RKO (cell line): ENCODE measurements around the gene SEMA4D.

ENCODE experiments used
- DNase-seq: peaks from one replicate; pipeline ENCODE4 v3.0.0-alpha.2; 2016; ENCODE audit warnings: low spot score

SEMA4D gene

GRCh38 chr9:89465726-89466308 lies 32.1 kb downstream of the SEMA4D start:
- no peak for DNase-seq

- DNase-seq = no peak
These were observed 32.9 kb downstream of the SEMA4D start for GRCh38 chr9:89465001-89465451.

DNA sequence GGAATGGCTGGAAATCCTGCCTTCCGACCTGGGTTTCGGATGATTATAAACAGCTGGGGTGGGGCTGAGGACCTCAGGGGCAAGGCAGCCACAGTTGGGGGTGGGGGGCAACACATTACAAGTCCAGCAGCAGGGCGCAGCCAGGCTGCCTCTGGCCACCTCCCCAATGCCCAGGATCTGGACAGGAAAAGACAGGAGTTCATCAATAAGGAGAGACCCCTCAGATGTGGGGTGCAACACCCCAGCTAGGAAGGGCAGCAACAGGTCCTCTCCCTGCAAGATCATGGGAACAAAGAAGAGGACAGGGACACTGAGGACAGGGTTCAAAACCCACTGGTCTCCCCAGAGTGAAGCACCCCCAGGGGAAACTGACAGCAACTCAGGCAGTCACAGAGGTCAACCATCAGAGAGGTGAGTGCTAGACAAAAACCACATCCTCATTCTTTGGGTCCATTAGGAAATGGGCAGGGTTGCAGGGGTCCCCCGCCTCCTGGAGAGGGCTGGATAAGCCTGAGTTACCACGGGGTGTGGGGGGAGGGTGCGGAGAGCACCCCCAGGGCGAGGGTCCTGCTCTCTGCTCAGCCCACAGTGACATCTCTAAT lies 33.5 kb downstream of the SEMA4D start:
- no peak for DNase-seq

DNA sequence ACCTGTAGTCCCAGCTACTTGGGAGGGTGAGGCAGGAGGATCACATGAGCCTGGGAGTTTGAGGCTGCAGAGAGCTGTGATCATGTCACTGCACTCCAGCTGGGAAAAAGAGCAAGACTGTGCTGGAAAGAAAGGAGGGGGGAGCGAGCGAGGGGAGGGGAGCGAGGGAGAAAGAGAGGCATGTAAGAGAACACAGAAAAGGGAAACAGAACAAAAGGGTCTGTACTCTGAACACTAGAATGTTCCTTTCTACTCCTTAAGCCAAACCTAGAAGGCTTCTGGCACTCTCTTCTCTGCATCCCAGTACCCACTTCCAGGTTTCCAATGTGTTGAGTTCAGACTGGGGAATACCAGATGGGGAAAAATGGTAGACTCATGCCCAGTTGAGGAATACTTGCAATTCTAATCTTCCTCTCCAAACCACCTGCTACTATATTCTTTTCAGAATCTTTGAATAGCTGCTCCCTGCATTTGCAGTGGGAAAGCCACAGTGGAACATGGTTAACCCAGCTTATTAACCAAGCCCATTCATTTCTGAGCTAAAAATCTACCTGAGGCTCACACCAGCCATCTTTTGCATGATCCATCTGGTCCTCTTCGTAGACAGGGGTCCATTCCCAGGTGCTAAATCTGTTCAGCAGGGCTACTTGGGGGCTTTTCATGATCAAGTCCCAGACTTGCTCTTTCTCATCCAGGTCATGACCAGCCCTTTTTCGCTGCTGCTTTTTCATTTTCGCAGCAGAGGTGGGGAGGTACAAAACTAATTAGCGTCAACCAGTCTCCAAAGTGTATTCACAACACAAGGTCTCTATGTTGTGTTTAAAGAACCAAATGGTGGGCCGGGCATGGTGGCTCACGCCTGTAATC lies 34.9 kb downstream of the SEMA4D start:
- no peak for DNase-seq

GRCh38 chr9:89462199-89462598 lies 35.7 kb downstream of the SEMA4D start:
- no peak for DNase-seq

DNA sequence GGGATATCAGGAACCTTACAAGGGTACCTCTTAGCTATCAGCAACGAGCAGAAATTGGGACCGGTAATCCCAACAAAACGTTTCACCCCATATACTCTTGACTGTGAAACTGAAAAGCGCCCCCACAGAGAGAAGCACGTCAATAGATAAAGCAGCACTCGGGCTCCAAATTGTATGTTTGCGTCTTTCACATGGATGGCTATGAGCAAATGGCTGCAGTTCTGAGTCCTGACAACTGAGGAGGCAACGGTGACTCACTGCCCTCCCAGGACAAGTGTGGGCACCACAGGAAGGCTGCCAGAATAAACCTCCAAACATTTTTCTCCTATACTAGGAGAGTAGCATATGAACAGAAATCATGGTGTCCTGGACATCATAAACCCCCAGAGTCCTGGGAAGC lies 36.6 kb downstream of the SEMA4D start:
- DNase-seq = peak; percentile 42

DNA sequence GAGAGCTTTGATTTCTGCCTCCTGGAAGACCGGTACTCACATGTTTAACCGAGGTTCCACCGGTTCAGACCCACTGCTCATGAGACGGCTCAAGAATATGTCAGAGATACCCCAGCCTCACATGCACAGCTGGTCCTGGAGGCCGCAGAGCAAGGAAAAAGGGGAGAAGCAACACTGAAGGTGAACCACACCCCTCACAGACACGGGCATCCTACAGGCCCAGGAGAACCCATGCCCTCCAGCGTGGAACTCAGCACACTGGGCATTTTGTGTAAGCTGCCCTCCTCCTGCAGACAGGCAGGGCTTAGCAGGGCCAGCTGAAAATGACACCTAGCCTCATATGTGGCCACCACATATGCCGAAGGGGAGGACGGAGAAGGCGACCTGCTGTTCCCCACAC lies 37.4 kb downstream of the SEMA4D start:
- no peak for DNase-seq

DNA sequence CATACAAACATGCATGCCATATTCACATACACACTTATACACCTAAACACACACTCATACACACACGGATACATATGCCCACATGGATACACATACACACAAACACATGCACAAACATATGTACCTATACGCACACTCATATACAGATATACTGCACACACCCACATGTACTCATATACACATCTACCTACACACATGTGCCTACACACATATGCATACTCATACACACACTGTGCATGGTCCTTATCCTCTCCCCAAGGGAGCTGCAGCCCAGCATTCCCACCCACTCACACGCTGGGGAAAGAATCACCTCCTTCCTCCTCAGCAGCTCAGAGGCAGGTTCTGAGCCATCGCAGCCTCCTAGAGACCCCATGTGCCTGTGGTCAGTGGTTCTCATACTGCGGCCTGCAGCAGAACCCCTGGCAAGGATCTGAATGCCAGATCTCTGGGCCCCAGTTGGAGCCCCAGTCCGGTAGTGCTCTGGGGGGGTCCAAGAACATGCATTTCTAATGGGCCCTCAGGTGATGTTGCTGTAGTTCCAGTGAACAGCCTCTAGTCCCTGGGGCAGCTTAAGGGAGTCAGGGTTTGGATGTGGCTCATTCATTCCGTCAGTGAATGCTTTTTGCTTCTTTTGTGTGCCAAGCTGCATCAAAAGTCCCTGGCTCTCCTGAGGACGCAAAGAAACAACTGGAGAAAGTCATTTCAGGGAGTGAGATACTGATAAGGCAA lies 39.0 kb downstream of the SEMA4D start:
- DNase-seq = no peak

GRCh38 chr9:89457376-89457855 lies 40.5 kb downstream of the SEMA4D start:
- DNase-seq = no peak

- DNase-seq = no peak
These were observed 42.5 kb downstream of the SEMA4D start for GRCh38 chr9:89455356-89455824.

DNA sequence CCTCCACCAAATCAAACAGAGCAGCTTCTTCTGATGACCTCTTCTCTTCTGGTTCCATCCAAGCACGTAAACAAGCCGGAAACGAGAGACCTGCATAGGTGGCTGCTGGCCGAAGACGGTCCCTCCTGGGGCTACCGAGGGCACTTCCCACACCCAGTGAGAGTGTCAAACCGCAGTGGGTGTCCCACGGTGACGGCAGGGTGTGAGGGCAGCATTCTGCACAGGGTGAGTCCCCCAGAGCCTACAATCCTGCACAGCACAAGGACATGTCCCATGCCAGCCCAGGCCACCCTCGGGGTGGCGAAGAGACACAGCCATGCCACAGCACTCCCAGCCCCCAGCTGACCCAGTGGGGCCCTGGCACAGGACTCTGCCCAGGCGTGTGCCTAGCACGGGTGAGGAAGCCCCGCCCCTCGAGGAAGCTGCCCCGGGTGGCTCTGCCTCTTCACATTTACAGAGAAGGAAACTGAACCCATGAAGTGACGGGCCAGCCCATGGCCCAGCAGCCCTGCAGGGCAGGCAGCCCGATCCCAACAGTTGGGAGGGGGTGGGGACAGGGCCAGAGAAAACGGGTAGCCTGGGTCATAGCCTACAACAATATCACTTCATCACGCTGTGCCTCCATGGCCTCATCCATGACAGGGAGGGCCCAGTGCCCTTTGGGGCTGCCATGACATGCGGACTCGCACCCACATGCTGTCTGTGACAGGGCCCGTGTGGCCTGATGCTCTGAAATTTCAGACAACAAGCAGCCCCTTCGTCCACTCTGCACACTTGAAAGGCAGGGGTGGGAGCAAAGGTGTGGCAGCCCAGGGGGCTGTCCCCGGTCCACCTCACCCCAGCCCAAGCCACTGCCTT lies 43.2 kb downstream of the SEMA4D start:
- DNase-seq = no peak

DNA sequence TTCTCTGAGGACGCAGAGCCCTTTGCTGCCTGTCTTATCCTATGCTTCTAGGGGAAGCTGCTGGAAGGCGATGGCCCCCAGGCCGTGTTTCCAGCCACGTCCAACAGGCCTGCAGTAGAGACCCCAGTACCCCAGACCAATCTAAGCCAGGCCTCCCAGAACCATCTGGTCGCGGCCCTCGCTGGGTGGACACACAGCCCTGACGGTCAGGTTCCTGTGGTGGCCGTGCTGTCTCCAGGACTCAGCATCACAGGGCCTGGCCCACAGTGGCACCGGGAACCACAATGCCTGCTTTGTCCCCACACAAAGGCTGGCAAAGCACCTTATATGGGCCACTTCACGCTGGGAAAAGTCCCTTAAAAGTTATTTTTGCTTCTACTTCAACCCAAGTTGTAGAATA lies 44.5 kb downstream of the SEMA4D start:
- no peak for DNase-seq

- DNase-seq = no peak
These were observed 45.4 kb downstream of the SEMA4D start for GRCh38 chr9:89452561-89452960.

DNA sequence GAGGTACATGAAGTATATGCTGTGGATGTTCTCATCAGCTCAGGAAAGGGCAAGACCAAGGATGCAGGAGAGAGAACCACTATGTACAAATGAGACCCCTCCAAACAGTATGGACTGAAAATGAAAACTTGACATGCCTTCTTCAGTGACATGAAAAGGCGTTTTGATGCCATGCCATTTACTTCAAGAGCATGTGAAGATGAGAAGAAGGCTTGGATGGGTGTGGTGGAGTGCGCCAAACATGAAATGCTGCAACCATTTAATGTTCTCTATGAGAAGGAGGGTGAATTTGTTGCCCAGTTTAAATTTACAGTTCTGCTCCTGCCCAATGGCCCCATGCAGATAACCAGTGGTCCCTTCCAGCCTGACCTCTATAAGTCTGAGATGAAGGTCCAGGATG lies 47.7 kb downstream of the SEMA4D start:
- DNase-seq = no peak

DNA sequence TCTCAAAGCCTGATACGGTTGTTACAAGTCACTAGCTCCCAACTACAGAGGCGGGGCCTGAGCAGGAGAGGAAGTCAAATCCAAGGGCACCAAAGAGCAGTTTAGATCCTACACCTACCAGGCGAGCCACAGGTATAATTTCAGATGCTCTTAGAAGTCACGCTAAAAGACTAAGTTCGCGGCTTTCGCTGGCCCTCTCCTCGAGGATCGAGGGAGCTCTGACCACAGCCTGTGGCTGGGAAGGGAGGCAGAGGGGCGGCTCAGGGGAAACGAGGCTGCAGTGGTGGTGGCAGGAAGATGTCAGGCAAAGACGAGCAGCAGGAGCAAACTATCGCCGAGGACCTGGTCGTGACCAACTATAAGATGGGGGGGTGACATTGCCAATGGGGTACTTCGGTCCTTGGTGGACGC lies 48.6 kb downstream of the SEMA4D start:
- no peak for DNase-seq

DNA sequence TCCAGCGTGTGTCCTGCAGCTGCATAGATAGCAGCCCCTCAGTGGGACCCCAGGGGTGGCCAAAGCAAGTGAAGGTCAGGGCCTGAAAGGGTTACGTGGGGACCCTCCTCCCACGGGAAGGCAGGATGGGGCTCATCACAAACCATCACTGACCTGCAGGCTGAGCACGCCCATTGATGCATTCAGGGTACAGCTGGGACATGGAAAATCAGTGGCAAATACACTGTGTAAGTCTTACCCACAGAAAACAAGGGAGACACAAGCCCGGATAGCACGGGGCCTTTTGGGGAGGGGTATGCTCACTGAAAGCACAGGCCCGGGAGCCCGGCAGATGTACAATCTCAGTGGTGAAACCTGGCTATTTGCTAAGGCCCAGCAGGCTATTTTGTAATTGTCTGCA lies 49.1 kb downstream of the SEMA4D start:
- DNase-seq = no peak

GRCh38 chr9:89448381-89448780 lies 49.5 kb downstream of the SEMA4D start:
- DNase-seq = no peak

DNA sequence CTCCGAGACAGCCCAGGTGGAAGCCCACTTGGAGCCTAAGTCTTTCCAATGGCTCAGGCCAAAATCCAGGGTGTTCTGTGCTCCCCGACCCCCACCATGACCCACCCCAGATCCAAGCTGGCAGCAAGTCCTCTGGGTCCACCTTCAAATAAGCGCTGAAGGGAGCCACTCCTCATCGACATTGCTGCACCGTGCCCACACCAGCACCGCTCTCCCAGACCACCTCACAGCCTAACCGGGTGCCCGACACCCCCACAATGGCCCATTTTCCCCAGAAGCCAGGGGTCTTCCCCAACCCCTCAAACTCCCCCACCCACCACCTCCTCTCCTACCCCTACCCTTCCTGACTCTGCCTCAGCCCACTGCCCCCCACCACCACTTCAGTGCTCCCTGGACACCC lies 50.5 kb downstream of the SEMA4D start:
- no peak for DNase-seq

GRCh38 chr9:89446961-89447310 lies 51.0 kb downstream of the SEMA4D start:
- DNase-seq = no peak

DNA sequence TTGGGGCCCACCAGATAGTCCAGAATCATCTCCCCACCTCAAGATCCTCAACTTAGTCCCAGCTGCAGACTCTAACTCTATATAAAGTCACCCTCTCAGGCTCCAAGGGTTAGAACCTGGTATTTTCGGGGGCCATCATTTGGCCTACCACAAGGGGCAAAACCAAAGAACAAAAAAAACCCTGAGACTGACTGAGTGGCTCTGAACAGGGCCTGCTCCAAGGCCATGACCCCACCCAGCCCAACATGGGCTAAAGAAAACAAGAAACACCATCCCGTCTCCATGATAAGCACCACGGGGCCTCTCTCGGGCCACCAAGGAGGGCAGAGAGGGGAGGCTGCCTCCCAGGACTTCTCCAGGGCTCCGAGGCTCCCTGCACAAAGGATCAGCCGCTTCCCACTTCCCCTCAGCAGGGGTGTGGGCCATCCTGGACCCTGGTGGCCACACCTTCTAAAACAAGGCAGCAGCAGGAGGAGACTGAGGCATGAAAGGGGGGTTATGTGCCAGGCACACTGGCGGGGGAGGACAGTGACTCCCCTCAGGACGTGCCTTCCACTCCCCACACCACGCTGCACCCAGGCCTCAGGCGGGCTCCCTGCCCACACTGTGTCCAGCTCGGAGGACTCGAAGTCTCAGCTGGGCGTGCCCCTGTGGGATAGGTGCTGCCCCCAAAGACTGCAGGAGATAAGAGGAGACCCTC lies 51.5 kb downstream of the SEMA4D start:
- DNase-seq = no peak

DNA sequence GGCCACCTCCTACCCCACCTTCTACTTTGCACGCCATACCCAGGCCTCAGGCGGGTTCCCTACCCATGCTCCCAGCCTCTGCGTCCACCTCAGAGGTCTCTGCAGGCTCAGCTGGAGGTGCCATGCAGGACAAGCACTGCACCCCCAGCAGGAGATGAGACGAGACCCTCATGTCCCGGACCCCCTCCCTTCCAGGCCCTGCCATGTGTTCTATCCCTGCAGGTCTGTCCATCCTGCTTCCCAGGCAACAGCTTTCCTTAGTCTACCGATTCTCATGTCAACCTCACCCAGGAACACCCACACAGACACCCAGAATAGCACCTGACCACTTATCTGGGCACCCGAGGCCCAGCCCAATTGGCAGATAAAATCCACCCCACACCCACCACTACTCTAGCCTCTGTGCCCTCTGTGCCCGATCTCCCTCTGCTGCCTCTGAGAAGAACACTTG lies 52.1 kb downstream of the SEMA4D start:
- DNase-seq = no peak
